DMS53 treated with DMSO at 0.1 percent for 48 hours (cell line): Measurements from ENCODE around the gene FAM236A.
"Not testable (repeated sequence)": the region's sequence is repeated elsewhere in the genome, so short reads cannot be mapped to it uniquely, and the experiment has no call there.

Experiments used
- DNase-seq: peaks from one replicate; lab custom pipeline; 2025; ENCODE audit not compliant: unreplicated experiment; lab: John Stamatoyannopoulos, UW

Gene FAM236A

GRCh38 chrX:72937906-72938305 is at the start of gene FAM236A:
Gene FAM236A, plus strand, starts transcription at chrX:72938206. Its CDS starts 57 bp downstream, at chrX:72938263.
- DNase-seq, result not testable (repeated sequence)

- not testable (repeated sequence) for DNase-seq
Observed at GRCh38 chrX:72889740-72890139, 48.3 kb upstream of the FAM236A start.

DNA sequence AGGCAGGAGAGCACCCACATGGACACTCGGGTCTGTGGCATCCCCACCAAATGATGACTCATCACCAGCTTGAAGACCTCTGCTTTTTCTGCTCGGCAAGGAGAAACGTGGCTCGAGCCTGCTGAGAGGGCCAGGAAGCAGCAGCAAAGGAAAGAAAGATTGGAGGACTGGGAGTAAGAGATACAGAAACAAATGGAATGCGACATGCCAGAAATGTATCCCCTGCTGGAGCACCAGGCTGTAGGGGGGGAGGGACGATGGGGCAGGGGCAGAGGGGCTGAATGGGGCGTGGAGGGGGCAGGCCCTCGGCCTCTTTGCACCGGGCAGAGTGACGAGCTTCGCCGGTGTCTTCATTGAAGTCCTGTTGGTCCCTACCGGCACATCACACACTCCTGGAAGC is 25.7 kb upstream of the FAM236A start, which contains the start of gene FAM236C:
FAM236C (plus strand) TSS at position 301 of the 400 bp plus-strand sequence. CDS start 100 bp downstream, outside the sequence.
- not testable (repeated sequence) for DNase-seq

DNA sequence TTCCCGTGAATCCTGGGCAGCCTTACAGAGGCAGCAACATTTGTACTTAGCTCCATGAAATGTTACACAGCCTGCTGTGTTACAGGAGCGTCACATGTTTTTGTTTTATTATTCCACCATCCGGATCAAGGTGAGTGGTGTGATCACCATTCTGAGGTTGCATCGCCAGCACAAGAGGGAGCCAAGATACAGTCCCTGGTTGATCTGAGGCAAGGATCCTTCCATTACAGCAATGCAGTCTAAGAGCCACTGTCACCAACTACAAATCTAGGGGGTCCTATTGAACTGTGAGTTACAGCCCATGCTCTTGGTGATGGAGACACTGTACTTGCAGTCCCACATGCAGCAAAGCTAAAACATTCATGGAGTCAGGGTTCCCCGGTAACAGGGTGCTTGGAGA is 21.9 kb upstream of the FAM236A start:
- DNase-seq, result not testable (repeated sequence)

GRCh38 chrX:72932283-72932682 is 5.7 kb upstream of the FAM236A start:
- not testable (repeated sequence) for DNase-seq

GRCh38 chrX:72936455-72936854 is 1.6 kb upstream of the FAM236A start:
- DNase-seq, result not testable (repeated sequence)

DNA sequence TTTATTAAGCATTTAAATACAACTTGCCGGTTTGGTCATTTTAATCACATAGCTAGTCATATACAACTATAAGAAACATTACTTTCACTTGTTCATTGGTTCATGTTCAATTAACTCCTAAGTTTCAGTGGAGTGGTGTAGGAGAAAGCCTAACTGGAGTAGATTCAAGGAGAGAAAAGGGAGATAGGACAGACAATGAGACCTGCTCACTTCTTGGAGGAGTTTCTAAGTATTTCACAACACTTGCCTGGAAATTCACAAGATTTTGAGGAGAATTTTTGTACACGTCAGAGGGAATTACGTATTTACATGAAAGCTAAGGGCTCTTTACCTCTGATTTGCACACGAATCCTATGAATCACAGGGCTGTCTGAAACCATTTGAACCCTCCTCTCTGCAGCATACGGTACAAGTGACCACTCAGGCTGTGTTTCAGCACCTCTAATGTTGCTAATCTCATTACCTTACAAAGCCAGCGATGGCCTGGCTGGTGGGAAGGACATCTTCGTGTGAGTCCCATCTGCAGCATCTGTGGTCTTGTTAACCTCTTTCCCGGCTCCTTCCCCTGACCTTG is 1.0 kb upstream of the FAM236A start:
- not testable (repeated sequence) for DNase-seq

DNA sequence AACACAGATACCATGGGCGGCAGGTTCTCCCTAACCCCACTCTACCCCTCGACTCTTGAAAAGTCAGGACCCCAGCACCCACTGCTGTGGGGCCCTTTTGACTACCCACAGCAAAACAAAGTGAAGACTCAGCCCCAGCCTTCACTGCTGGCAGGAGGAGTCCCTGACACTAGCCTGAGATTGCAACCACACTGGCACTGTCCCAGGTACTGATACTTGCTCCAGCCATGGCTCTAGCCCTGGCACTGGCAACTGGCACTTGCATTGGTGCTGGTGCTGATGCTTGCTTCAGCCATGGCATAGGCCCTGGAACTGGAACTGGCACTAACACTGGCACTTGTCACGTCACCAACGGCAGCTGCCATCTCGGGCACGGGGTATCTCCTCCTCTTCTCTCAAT is 4.3 kb downstream of the FAM236A start:
- DNase-seq, result not testable (repeated sequence)

GRCh38 chrX:72943035-72943818 is 5.2 kb downstream of the FAM236A start:
- DNase-seq, result not testable (repeated sequence)

- DNase-seq, result not testable (repeated sequence)
Observed at GRCh38 chrX:72943819-72944169, 5.8 kb downstream of the FAM236A start, which contains the start of gene DMRTC1. Gene DMRTC1, minus strand, starts transcription at chrX:72943837. Its CDS starts 68,143 bp downstream, at chrX:72875694.

GRCh38 chrX:72959971-72960370 is 22.0 kb downstream of the FAM236A start:
- not testable (repeated sequence) for DNase-seq

GRCh38 chrX:72971859-72972258 is 33.9 kb downstream of the FAM236A start:
- not testable (repeated sequence) for DNase-seq

DNA sequence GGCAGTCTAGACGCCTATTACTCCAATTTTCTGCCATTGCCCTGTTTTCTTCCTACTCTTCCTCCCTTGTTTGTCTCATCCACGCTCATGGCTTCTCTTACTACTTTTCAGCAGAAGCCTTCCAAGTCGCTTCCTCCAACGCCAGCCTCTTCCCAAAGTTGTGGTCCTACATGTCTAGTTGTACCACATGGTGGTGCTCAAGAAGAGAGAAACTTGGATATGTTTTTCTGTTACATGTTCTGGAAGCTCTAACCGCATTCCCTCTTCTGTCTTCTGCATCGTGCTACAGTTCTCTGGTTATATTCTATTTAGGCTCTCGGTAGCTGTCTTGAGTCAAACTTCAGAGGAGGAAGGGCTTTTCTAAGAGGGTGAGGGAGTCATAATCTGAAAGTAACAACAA is 36.9 kb downstream of the FAM236A start:
- not testable (repeated sequence) for DNase-seq

DNA sequence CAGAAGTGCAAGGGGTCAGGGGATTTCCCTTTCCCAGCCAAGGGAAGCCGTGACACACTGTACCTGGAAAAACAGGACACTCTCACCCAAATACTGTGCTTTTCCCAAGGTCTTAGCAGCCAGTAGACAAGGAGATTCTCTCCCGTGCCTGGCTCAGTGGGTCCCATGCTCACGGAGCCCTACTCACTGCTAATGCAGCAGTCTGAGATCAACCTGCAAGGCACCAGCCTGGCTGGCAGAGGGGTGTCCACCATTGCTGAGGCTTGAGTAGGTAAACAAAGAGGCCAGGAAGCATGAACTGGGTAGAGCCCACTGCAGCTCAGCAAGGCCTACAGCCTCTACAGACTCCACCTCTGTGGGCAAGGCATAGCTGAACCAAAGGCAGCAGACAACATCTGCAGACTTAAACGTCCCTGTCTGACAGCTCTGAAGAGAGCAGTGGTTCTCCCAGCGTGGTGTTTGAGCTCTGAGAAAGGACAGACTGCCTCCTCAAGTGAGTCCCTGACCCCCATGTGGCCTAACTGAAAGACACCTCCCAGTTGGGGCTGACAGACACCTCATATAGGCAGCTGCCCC is 43.0 kb downstream of the FAM236A start:
- DNase-seq, result not testable (repeated sequence)
